Measurements from ENCODE around the gene CYLC2.

The CYLC2 gene

DNA sequence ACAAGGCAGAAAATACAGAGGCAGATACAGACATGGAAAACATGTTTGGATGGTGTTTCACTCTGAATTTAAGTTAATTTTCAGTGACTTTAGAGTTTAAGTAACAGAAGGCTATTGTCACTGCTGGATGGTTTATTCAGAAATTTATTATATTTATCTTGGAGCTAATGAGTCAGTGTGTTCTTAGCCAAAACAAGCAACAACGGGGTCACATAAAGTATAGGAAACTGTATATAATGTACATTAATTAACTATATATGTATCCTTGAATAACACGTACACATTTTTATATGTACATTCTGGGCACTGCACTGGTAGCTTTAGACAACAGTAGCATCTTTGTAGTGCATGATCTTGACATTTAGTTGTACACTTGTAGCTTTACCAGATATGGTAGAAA is 30.7 kb downstream of the CYLC2 start (continued):
- TF ChIP-seq, protein P1, sequence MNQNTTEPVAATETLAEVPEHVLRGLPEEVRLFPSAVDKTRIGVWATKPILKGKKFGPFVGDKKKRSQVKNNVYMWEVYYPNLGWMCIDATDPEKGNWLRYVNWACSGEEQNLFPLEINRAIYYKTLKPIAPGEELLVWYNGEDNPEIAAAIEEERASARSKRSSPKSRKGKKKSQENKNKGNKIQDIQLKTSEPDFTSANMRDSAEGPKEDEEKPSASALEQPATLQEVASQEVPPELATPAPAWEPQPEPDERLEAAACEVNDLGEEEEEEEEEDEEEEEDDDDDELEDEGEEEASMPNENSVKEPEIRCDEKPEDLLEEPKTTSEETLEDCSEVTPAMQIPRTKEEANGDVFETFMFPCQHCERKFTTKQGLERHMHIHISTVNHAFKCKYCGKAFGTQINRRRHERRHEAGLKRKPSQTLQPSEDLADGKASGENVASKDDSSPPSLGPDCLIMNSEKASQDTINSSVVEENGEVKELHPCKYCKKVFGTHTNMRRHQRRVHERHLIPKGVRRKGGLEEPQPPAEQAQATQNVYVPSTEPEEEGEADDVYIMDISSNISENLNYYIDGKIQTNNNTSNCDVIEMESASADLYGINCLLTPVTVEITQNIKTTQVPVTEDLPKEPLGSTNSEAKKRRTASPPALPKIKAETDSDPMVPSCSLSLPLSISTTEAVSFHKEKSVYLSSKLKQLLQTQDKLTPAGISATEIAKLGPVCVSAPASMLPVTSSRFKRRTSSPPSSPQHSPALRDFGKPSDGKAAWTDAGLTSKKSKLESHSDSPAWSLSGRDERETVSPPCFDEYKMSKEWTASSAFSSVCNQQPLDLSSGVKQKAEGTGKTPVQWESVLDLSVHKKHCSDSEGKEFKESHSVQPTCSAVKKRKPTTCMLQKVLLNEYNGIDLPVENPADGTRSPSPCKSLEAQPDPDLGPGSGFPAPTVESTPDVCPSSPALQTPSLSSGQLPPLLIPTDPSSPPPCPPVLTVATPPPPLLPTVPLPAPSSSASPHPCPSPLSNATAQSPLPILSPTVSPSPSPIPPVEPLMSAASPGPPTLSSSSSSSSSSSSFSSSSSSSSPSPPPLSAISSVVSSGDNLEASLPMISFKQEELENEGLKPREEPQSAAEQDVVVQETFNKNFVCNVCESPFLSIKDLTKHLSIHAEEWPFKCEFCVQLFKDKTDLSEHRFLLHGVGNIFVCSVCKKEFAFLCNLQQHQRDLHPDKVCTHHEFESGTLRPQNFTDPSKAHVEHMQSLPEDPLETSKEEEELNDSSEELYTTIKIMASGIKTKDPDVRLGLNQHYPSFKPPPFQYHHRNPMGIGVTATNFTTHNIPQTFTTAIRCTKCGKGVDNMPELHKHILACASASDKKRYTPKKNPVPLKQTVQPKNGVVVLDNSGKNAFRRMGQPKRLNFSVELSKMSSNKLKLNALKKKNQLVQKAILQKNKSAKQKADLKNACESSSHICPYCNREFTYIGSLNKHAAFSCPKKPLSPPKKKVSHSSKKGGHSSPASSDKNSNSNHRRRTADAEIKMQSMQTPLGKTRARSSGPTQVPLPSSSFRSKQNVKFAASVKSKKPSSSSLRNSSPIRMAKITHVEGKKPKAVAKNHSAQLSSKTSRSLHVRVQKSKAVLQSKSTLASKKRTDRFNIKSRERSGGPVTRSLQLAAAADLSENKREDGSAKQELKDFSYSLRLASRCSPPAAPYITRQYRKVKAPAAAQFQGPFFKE (tag by site-specific recombination; IDR thresholded peaks at IDR 0.05; ENCODE audit: borderline replicate concordance): no peak
- TF ChIP-seq ZNF510 (tag by site-specific recombination; IDR thresholded peaks at IDR 0.05; ENCODE audit: insufficient replicate concordance) (no peak), MYNN (tag by site-specific recombination; IDR thresholded peaks at IDR 0.05; ENCODE audit: borderline replicate concordance) (no peak), ZNF48 (tag by site-specific recombination; IDR thresholded peaks at IDR 0.05) (no peak), ZNF302 (tag by site-specific recombination; IDR thresholded peaks at IDR 0.05; ENCODE audit: low read depth) (no peak), ZNF658 (tag by site-specific recombination; IDR thresholded peaks at IDR 0.05) (no peak), ZSCAN23 (tag by site-specific recombination; IDR thresholded peaks at IDR 0.05) (no peak), ZNF785 (tag by site-specific recombination; IDR thresholded peaks at IDR 0.05) (no peak), ZNF423 (tag by site-specific recombination; IDR thresholded peaks at IDR 0.05) (no peak), TCF7L2 (IDR thresholded peaks at IDR 0.05; ENCODE audit: borderline replicate concordance, low read depth, low read length) (no peak), ZFHX2 (tag by site-specific recombination; conservative IDR thresholded peaks at IDR 0.05) (no peak), ZNF701 (tag by site-specific recombination; IDR thresholded peaks at IDR 0.05) (no peak)

DNA sequence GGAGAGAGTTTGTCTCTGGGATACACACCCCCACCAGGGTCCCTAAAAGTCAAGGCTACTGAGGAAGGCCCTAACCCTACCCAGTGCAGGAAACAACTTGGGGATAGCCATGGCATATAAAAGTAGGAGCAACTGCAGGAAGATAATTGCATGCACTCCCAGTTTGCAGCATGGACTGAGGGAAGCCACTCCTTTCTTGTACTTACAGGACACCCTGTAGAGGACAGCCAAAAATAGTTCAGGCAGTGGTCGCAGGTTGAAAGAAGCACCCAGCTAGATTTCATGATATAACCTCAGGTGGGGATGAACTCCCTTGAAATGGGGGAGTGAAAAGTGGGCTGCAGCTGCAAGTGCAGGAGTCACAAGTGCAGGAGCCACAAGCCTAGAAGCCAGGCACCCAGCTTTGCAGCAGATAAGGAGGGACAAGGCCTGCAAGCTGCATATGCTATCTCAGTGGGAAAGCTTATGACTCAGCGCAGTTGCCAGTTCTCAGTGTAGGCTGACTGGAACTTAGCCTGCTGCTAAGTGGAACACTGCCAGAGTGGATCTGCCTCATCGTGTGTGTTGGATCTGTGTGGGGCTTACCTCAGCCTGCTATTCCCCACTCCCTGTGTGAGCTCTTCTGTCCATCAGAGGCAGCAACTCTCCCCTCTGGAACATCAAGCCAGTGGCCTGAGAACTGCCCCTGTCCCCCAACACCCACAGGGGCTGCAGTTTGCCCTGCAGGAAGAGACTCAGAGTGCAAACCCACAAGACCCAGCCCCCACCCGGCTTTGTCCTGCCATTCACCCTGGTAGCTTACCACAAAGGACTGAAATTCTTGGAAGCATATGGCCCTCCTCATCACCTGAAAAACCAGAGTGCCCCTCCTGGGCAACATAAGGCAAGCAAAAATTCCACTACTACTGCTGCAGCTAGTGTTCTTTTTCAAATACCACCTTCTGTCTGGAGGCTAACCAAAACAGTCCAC is 42.7 kb downstream of the CYLC2 start:
- Histone ChIP-seq H3K4me3 (ENCODE audit: low read depth, low read length) (no peak overlapping the region), H3K9me3 (ENCODE audit: control insufficient read depth, insufficient read depth, low read depth, low read length) (no peaks in the 10 kb centered on the region), H3K36me3 (ENCODE audit: control insufficient read depth in 2 of 2, insufficient read depth in 1 of 2, low read length in 2 of 2) (no peaks in the 10 kb centered on the region), H3K27ac (ENCODE audit: extremely low read depth, low read depth, low read length) (no peak overlapping the region), H3K4me1 (ENCODE audit: control insufficient read depth, insufficient read depth, low read length) (no peaks in the 10 kb centered on the region)
- CTCF ChIA-PET: no interaction called here
- POLR2A ChIA-PET: no interaction called here
- TF ChIP-seq, protein P2, sequence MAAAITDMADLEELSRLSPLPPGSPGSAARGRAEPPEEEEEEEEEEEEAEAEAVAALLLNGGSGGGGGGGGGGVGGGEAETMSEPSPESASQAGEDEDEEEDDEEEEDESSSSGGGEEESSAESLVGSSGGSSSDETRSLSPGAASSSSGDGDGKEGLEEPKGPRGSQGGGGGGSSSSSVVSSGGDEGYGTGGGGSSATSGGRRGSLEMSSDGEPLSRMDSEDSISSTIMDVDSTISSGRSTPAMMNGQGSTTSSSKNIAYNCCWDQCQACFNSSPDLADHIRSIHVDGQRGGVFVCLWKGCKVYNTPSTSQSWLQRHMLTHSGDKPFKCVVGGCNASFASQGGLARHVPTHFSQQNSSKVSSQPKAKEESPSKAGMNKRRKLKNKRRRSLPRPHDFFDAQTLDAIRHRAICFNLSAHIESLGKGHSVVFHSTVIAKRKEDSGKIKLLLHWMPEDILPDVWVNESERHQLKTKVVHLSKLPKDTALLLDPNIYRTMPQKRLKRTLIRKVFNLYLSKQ (tag by site-specific recombination; IDR thresholded peaks at IDR 0.05; ENCODE audit: borderline replicate concordance): no peak
- TF ChIP-seq ZNF837 (tag by site-specific recombination; IDR thresholded peaks at IDR 0.05): no peak
- no peak for TF ChIP-seq ZNF785 (tag by site-specific recombination; IDR thresholded peaks at IDR 0.05)

DNA sequence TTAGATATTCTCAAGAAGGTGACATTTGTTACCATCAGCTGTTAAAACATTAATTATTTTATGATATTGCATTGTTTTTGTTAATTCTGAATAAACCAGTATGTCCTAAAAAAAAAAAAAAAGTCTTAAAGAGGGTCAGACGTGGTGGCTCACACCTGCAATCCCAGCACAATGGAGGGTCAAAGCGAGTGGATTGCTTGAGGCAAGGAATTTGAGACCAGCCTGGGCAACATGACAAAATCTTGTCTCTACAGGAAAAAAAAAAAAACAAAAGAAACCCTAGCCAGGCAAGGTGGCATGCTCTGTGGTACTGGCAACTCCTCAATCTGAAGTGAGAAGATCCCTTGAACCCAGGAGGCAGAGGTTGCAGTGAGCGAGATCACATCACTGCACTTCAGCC is 46.8 kb downstream of the CYLC2 start:
- no peaks in the 10 kb centered on the region for H3K9me3 ChIP-seq (ENCODE audit: control insufficient read depth, insufficient read depth, low read depth, low read length)
- H3K4me1 ChIP-seq (ENCODE audit: control insufficient read depth, insufficient read depth, low read length): no peaks in the 10 kb centered on the region
- ChIA-PET CTCF (interaction anchor here (0.7 kb wide), 2 partner anchors 14 to 1311 kb away, joined by 3 read pairs; no protein-coding TSS in a partner anchor), POLR2A (no interaction called here)
- no peaks in the 10 kb centered on the region for H3K36me3 ChIP-seq (ENCODE audit: control insufficient read depth in 2 of 2, insufficient read depth in 1 of 2, low read length in 2 of 2)
- H3K27ac ChIP-seq (ENCODE audit: extremely low read depth, low read depth, low read length): no peak overlapping the region
- no peak overlapping the region for H3K4me3 ChIP-seq (ENCODE audit: low read depth, low read length)
- no peak for TF ChIP-seq BCL11B (tag by site-specific recombination; IDR thresholded peaks at IDR 0.05; ENCODE audit: low read depth)
- TF ChIP-seq ZSCAN30 (tag by site-specific recombination; IDR thresholded peaks at IDR 0.05): no peak
- TF ChIP-seq ZNF211 (tag by site-specific recombination; IDR thresholded peaks at IDR 0.05; ENCODE audit: low read depth): no peak
- TF ChIP-seq ZNF623 (tag by site-specific recombination; IDR thresholded peaks at IDR 0.05): no peak
- no peak for TF ChIP-seq ZNF548 (tag by site-specific recombination; IDR thresholded peaks at IDR 0.05)
- TF ChIP-seq ZNF600 (tag by site-specific recombination; IDR thresholded peaks at IDR 0.05): no peak

Measured in HEK293 (cell line).